ENCODE data around the gene DNAJC9.

DNAJC9 gene

DNA sequence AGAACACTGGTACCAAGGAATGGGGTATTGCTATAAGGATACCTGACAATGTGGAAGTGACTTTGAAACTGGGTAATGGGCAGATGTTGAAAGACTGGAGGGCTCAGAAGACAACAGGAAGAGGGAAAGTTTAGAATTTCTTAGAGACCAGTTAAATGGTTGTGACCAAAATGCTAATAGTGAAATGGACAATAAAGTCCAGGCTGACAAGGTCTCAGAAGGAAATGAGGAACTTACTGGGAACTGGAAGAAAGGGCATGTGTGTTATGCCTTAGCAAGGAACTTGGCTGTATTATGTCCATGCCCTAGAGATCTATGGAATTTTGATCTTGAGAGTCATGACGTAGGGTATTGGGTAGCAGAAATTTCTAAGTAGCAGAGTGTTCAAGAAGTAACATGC, 41.2 kb downstream of the DNAJC9 start:
- no peak for DNase-seq (ENCODE audit: low read depth)
- H3K4me3 ChIP-seq (ENCODE audit: low read depth, low read length): no peak overlapping the region

DNA sequence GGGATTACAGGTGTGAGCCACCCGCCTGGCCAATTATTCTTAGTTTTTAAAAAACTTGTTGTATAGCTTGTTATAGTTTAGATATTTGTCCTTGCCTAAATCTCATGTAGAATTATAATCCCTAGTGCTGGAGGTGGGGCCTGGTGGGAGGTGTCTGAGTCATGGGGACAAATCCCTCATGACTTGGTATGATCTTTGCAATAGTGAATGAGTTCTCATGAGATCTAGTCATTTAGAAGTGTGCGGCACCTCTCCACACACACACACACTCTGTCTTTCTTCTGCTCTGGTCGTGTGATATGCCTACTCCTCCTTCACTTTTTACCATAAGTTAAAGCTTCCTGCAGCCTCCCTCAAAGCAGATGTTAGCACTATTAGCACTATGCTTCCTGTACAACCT, 42.0 kb downstream of the DNAJC9 start:
- H3K4me3 ChIP-seq (ENCODE audit: low read depth, low read length): no peak overlapping the region
- no peak for DNase-seq (ENCODE audit: low read depth)

Measured in skeletal muscle cell (primary cell).